Keratinocyte (primary cell): Measurements from ENCODE around the gene SLX4IP.

ENCODE experiments used
- EZH2 ChIP-seq: IDR thresholded peaks from one replicate; pipeline ENCODE4 v1.6.1; 2012; ENCODE audit warnings: inconsistent platforms, mild to moderate bottlenecking, low read length, moderate library complexity
- TF ChIP-seq, protein P1 (sequence below), 3 experiments: IDR thresholded peaks in 1 of 3; conservative IDR thresholded peaks in 1 of 3; optimal IDR thresholded peaks in 1 of 3; 2 replicates in 2 of 3; 3 replicates in 1 of 3; pipeline versions ENCODE3 to v1.5.1; 2011; ENCODE audit warnings: low read length in 3 of 3, mild to moderate bottlenecking in 3 of 3, moderate library complexity in 2 of 3, control low read depth in 1 of 3, inconsistent platforms in 1 of 3; ENCODE audit not compliant: insufficient read depth in 2 of 3; ENCODE audit errors: extremely low read depth in 1 of 3

- TF ChIP-seq, protein P1, sequence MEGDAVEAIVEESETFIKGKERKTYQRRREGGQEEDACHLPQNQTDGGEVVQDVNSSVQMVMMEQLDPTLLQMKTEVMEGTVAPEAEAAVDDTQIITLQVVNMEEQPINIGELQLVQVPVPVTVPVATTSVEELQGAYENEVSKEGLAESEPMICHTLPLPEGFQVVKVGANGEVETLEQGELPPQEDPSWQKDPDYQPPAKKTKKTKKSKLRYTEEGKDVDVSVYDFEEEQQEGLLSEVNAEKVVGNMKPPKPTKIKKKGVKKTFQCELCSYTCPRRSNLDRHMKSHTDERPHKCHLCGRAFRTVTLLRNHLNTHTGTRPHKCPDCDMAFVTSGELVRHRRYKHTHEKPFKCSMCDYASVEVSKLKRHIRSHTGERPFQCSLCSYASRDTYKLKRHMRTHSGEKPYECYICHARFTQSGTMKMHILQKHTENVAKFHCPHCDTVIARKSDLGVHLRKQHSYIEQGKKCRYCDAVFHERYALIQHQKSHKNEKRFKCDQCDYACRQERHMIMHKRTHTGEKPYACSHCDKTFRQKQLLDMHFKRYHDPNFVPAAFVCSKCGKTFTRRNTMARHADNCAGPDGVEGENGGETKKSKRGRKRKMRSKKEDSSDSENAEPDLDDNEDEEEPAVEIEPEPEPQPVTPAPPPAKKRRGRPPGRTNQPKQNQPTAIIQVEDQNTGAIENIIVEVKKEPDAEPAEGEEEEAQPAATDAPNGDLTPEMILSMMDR (optimal IDR thresholded peaks at IDR 0.05 in 1 of 3, IDR thresholded peaks at IDR 0.05 in 1 of 3, conservative IDR thresholded peaks at IDR 0.05 in 1 of 3; ENCODE audit: extremely low read depth in 1 of 3, insufficient read depth in 2 of 3, low read length in 3 of 3): no peak
- no peak for TF ChIP-seq EZH2
Measured at GRCh38 chr20:10631126-10631525, 196.0 kb downstream of the SLX4IP start.
